ENCODE data around the gene ALKBH2.

The ALKBH2 gene

GRCh38 chr12:109113661-109114321 is 20.5 kb upstream of the ALKBH2 start:
- no peak for DNase-seq

GRCh38 chr12:109112720-109113465 is 19.6 kb upstream of the ALKBH2 start:
- no peak for DNase-seq

DNA sequence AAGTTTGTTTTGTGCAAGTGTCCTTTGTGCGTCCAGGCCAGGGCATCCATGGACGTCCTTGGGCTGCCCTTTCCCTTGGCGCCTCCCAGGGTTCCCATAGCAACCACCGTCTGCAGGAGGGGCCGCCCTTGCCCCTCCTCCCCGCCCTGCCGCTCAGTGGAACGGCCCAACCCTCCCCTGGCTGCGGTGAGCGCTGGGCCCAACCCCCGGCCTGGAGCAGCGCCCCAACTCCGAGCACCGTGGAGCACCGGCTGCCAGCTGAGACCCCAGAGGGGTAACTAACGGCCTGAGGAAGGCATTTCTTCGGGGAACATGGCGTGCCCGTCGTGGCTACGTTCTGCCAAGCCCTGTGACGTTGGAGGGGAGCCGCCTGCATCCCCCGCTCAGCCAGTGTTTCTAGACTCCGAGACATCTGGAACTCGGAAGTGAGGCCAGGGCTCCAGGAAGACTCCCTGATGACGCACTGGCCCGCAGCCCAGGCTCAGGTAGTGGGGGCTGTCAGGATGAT is 17.8 kb upstream of the ALKBH2 start:
- DNase-seq = no peak

- no peak for DNase-seq
Observed at GRCh38 chr12:109109746-109110350, 16.6 kb upstream of the ALKBH2 start.

DNA sequence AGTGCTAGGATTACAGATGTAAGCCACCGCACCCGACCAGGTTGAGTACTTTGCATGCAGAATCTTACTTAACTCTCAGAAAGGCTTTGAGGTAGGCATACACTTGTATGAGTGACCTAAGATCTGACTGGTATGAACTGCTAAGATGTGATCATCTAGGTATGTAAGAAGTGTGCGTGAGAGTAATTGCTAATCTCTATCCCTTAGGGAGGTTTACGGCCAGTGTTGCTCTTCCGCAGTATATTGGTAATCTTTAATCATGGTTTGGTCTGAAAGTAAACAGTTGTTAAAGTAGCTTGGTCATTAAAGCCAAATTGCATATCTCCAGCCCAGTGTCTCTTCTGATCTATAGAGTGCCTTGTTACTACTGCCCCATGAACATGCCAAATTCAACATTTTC is 11.9 kb upstream of the ALKBH2 start:
- DNase-seq = no peak

GRCh38 chr12:109102491-109102890 is 9.2 kb upstream of the ALKBH2 start:
- DNase-seq = no peak

DNA sequence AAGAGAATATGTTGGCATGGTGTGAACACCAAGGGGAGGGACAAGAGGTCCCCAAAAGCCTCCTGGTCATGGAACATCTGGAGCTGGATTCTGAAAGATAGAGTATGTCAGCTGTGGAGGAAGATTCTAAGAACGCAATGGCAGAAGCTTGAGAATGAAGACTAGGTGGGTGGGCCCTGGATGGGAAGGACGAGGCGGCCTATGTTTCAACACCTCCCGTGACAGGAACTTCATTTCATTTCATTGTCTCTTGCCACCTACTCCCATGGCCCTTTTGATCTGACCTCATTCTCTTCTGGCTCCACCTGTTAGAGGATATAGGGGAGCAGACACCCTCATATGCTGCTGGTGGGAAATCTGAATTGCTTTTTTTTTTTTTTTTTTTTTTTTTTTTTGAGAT is 7.5 kb upstream of the ALKBH2 start:
- no peak for DNase-seq

DNA sequence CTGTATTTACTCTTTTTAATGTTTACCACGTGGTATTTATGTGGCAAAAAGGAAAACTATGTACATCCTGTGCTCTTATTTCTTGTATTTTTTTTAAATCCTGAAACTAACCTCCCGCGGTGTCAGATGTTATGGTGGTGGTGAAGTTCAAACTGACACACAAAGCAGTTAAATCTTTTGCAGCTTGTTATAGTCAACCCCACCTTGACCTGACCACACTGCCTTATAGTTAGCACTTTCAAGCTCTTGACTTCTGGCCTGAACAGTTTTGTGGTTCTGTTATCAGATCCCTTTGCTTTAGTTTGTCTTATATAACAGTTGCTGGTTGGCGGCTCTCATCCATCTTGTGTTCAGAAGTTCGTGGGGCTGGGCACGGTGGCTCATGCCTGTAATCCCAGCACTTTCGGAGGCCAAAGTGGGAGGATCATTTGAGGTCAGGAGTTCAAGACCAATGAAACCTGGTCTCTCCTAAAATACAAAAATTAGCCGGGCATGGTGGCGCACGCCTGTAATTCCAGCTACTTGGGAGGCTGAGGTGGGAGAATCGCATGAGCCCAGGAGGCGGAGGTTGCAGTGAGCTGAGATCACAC is 6.3 kb upstream of the ALKBH2 start:
- no peak for DNase-seq

- DNase-seq = no peak
Observed at GRCh38 chr12:109098651-109099050, 5.4 kb upstream of the ALKBH2 start.

GRCh38 chr12:109098183-109098604 is 4.9 kb upstream of the ALKBH2 start:
- DNase-seq = peak; percentile 32

GRCh38 chr12:109097435-109098182 is 4.3 kb upstream of the ALKBH2 start, which contains the start of gene UNG:
Gene UNG, plus strand, starts transcription at chr12:109097597. Its CDS starts 83 bp downstream, at chr12:109097680.
- peak; percentile 95 for DNase-seq

- DNase-seq = no peak
Observed at GRCh38 chr12:109097140-109097434, 3.8 kb upstream of the ALKBH2 start.

DNA sequence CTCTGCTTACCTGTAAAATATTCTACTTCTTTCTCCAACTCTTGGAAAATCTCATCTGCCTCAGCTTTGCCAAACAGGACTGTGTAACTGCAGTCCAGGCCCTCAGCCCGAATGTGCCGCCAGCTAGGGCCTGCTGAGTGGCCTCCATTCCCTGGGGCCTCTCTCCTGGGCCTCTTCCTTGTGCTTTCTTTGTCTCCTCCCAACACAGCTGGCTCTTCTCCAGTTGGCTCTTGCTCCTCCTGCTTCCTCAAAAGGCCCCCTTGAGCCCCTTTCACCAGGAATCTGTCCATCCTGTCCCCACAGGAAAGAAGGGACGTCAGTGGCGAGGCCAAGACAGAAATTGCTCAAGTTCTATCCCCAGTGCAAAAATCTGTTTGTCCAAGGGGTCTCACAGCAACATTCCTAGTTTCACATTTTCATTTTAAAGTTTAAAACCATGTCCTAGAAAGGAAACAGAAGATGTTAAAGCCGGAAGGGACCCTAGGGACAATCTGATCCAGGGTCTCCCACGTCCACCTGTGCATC is 713 bp downstream of the ALKBH2 start:
- no peak for DNase-seq

GRCh38 chr12:109089683-109090082 is 3.6 kb downstream of the ALKBH2 start:
- DNase-seq = no peak

DNA sequence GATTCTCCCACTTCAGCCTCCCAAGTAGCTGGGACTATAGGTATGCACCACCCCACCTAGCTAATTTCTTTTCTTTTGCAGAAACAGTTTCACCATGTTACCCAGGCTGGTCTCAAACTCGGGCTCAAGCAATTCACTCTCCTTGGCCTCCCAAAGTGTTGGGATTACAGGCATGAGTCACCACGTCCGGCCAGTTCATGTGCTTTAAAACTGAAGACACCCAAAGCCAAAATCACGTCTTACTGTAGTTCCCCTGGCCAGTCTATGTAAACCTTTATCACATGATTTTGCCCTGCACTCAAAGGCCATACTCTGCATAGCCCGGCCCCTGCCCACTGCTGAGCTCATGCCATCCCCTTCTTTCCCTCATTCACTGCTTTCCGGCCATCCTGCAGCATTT is 4.5 kb downstream of the ALKBH2 start:
- DNase-seq = no peak

- no peak for DNase-seq
Observed at GRCh38 chr12:109087250-109087649, 6.0 kb downstream of the ALKBH2 start.

- DNase-seq = no peak
Observed at GRCh38 chr12:109085590-109085989, 7.7 kb downstream of the ALKBH2 start.

DNA sequence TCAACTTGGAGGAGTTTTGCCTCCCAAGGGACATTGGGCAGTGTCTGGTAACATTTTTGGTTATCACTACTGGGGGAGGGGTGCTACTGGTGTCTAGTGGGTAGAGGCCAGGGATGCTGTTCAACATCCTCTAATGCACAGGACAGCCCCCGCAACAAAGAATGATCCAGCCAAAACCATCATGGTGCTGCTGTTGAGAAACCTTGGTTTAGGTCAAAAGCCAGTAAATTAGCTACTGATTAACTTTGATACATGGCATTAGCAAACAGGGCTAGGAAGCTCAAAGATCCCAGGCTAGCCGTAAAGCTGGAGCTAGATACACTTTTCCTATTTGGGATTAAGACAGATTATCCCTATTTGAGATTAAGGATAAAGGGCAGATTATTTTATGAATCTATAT is 8.8 kb downstream of the ALKBH2 start:
- DNase-seq = no peak

- DNase-seq = no peak
Observed at GRCh38 chr12:109082751-109083150, 10.5 kb downstream of the ALKBH2 start.

- no peak for DNase-seq
Observed at GRCh38 chr12:109074866-109075265, 18.4 kb downstream of the ALKBH2 start.

- peak; percentile 85 for DNase-seq
Observed at GRCh38 chr12:109069307-109070271, 23.7 kb downstream of the ALKBH2 start.

- no peak for DNase-seq
Observed at GRCh38 chr12:109065853-109066193, 27.4 kb downstream of the ALKBH2 start.

All from NCI-H1436 (cell line).